Lower leg skin (tissue), 4 donors: ENCODE measurements around the gene TCOF1. TPM values are rescaled to one million over a fixed set of nuclear protein-coding genes. Genes with fewer than 3 reads are reported as not detected.

Experiments
- DNase-seq, 2 donors: peaks; one replicate each; pipeline ENCODE4 v3.0.0-alpha.2; 2019; ENCODE audit warnings: low spot score in 2 of 2
- H3K4me3 ChIP-seq: fragments of 200-600 bp; sonication (generic); 2 replicates; pipeline ENCODE4 v1.5.1; 2017; ENCODE audit warnings: mild to moderate bottlenecking, low read depth; ENCODE audit not compliant: poor library complexity, severe bottlenecking
- CTCF ChIP-seq, 3 donors: fragments of 450-650 bp; IDR thresholded peaks; one replicate each; pipeline ENCODE4 v1.5.1; 2016; ENCODE audit warnings: antibody characterized with exemption in 3 of 3, mild to moderate bottlenecking in 3 of 3, moderate library complexity in 2 of 3
- POLR2A ChIP-seq, 2 donors: fragments of 450-650 bp; IDR thresholded peaks; one replicate each; pipeline ENCODE4 v1.6.1; 2016 to 2017; ENCODE audit warnings: antibody characterized with exemption in 2 of 2, mild to moderate bottlenecking in 1 of 2, moderate library complexity in 1 of 2
- WGBS, 2 donors: methylation state at CpG; one replicate each; pipeline ENCODE4 v1.1.5; 2018; 5-methylcytosine and 5-hydroxymethylcytosine counted together
- intact Hi-C: fragments of 100-400 bp; cut with DNase I; formaldehyde crosslinking; loops from one replicate; pipeline ENCODE4 v1.15.0; 2023; ENCODE audit warnings: low total_unique reads
- total RNA-seq, 4 donors: library from RNA; depleted of rRNA; stranded (reverse); fragments of >200 nt; gene quantifications; one replicate each; pipeline ENCODE4 v1.1.0, GENCODE V29; 2016

TCOF1 gene, protein sequence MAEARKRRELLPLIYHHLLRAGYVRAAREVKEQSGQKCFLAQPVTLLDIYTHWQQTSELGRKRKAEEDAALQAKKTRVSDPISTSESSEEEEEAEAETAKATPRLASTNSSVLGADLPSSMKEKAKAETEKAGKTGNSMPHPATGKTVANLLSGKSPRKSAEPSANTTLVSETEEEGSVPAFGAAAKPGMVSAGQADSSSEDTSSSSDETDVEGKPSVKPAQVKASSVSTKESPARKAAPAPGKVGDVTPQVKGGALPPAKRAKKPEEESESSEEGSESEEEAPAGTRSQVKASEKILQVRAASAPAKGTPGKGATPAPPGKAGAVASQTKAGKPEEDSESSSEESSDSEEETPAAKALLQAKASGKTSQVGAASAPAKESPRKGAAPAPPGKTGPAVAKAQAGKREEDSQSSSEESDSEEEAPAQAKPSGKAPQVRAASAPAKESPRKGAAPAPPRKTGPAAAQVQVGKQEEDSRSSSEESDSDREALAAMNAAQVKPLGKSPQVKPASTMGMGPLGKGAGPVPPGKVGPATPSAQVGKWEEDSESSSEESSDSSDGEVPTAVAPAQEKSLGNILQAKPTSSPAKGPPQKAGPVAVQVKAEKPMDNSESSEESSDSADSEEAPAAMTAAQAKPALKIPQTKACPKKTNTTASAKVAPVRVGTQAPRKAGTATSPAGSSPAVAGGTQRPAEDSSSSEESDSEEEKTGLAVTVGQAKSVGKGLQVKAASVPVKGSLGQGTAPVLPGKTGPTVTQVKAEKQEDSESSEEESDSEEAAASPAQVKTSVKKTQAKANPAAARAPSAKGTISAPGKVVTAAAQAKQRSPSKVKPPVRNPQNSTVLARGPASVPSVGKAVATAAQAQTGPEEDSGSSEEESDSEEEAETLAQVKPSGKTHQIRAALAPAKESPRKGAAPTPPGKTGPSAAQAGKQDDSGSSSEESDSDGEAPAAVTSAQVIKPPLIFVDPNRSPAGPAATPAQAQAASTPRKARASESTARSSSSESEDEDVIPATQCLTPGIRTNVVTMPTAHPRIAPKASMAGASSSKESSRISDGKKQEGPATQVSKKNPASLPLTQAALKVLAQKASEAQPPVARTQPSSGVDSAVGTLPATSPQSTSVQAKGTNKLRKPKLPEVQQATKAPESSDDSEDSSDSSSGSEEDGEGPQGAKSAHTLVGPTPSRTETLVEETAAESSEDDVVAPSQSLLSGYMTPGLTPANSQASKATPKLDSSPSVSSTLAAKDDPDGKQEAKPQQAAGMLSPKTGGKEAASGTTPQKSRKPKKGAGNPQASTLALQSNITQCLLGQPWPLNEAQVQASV (N-terminal part only)
- 10 to 100 TPM; 30.6 to 35.0 (median 32.2) TPM for total RNA-seq

GRCh38 chr5:150357326-150358260, at the start of gene TCOF1:
Gene TCOF1, plus strand, starts transcription at chr5:150357697. Its CDS starts 50 bp downstream, at chr5:150357747.
- DNase-seq: peak; percentile 97 to 99
- peak within 1 kb of the TSS; percentile 78 for H3K4me3 ChIP-seq
- WGBS, 2 donors: 0 to 1% methylated on average over 55 to 85 of the region's 90 CpGs
- intact Hi-C loops: no loop called here
- no peak for TF ChIP-seq POLR2A (IDR thresholded peaks at IDR 0.05)
- TF ChIP-seq CTCF (IDR thresholded peaks at IDR 0.05): no peak

DNA sequence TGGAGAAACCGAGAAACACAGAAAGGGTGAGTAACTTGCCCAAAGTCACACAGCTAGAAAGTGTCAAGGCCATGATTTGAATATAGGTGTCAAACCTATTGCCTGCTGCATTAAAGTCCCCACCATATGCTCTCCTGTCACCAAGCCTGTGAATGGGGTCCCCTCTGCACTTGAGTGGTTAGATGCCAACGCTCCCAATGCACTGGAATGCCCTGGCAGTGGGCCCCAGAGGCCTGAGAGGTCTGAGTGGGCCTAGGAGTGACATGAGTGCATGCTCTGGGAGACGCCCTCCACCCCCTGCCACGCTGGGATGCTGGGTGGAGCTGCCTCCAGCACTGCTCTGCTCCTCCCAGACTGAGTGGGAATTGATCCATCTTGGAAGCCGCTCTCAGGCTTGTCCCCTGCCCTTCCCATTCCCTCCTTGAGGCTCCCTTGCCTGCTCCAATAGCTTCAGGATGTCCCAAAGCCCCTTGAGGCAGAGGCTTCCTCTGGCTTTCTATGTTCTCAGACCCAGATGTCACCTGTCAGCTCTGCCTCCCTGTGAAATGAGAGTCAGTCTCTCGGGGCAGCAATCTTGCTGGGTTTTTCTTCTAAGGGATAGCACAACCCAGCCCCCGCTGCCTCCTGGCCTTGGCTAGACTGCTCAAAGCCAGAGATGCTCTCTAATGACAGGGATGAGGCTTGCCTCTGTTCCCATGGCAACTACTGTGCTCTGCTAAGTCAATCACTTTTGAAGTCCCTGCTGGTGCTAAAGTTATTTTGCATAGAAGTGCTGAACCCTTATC, 48.2 kb upstream of the TCOF1 start:
- no peak for TF ChIP-seq CTCF (IDR thresholded peaks at IDR 0.05)
- TF ChIP-seq POLR2A (IDR thresholded peaks at IDR 0.05): no peak
- no peak for DNase-seq
- intact Hi-C loops: no loop called here
- no peak overlapping the region for H3K4me3 ChIP-seq
- WGBS, 2 donors: 42 to 61% methylated on average over 7 of the region's 7 CpGs

GRCh38 chr5:150309886-150310239, 47.6 kb upstream of the TCOF1 start:
- intact Hi-C loops: no loop called here
- 81 to 91% methylated on average over 1 of the region's 1 CpG for WGBS, 2 donors
- no peak for TF ChIP-seq POLR2A (IDR thresholded peaks at IDR 0.05)
- no peak for TF ChIP-seq CTCF (IDR thresholded peaks at IDR 0.05)

DNA sequence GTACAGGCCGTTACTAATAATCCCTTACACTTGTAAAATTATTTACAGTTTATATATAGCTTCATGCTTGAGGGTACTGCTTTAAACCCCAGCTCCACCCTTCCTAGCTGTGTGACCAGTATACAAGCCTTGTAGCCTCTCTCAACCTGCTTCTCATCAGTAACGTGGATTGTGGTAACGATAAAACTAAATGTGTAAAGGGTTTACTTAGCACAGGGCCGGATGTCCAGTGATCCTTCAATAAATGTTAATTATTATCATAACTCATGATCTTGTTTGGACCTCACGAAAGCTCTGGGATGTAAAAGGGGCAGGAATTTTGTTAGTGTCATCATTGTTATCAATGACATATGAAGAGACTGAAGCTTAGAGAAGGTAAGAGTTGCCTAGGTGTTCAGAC, 47.3 kb upstream of the TCOF1 start:
- H3K4me3 ChIP-seq: no peak overlapping the region
- no peak for DNase-seq
- 84 to 88% methylated on average over 5 of the region's 5 CpGs for WGBS, 2 donors
- intact Hi-C loops: no loop called here
- TF ChIP-seq CTCF (IDR thresholded peaks at IDR 0.05) (no peak), POLR2A (IDR thresholded peaks at IDR 0.05) (no peak)

More at GRCh38 chr5:150309886-150310239, 47.6 kb upstream of the TCOF1 start:
- H3K4me3 ChIP-seq: no peak overlapping the region
- DNase-seq: no peak
